ENCODE results near the gene ZCCHC10.

DNA sequence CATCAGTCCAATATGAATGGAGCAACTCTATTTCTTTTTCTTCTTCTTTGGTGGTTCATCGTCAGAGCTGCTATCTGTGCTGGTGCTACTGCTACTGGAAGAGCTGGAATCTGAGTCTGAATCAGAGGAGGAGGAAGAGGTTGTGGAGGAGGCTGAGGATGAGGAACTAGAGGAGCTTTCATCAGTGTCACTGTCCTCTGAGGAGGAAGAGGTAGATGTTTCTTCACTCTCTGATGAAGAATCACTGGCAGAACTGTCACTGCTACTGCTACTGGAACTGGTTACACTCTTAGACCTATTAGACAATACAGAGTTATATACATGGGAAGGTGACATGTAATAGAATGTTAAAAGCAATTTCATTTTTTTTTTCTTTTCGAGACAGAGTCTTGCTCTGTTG lies 27.8 kb downstream of the ZCCHC10 start:
- TF ChIP-seq, protein P1, sequence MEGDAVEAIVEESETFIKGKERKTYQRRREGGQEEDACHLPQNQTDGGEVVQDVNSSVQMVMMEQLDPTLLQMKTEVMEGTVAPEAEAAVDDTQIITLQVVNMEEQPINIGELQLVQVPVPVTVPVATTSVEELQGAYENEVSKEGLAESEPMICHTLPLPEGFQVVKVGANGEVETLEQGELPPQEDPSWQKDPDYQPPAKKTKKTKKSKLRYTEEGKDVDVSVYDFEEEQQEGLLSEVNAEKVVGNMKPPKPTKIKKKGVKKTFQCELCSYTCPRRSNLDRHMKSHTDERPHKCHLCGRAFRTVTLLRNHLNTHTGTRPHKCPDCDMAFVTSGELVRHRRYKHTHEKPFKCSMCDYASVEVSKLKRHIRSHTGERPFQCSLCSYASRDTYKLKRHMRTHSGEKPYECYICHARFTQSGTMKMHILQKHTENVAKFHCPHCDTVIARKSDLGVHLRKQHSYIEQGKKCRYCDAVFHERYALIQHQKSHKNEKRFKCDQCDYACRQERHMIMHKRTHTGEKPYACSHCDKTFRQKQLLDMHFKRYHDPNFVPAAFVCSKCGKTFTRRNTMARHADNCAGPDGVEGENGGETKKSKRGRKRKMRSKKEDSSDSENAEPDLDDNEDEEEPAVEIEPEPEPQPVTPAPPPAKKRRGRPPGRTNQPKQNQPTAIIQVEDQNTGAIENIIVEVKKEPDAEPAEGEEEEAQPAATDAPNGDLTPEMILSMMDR (IDR thresholded peaks at IDR 0.05), result no peak
- TF ChIP-seq POLR2A (IDR thresholded peaks at IDR 0.05) (no peak), POLR2AphosphoS5 (IDR thresholded peaks at IDR 0.05) (no peak)
